Right ventricle myocardium superior (tissue), 1 donor: Measurements from ENCODE around the gene IQCM. TPM values are rescaled to one million over a fixed set of nuclear protein-coding genes. Genes with fewer than 3 reads are reported as not detected.

Experiments
- ATAC-seq: fragments of 200-7000 bp; cut with Tn5 transposase; one replicate; pipeline ENCODE4 v1.9.1; 2020; ENCODE audit warnings: mild to moderate bottlenecking; ENCODE audit not compliant: poor library complexity
- DNase-seq: peaks from one replicate; pipeline ENCODE4 v3.0.0-alpha.2; 2020
- intact Hi-C: fragments of 100-400 bp; cut with DNase I; formaldehyde crosslinking; loops from one replicate; pipeline ENCODE4 v1.11.2; 2022
- total RNA-seq: library from RNA; stranded (reverse); fragmentation: NEBNext Ultra II Directional; extraction: Animal tissue kit (Norgen Biotek cat#: 25700); gene quantifications from one replicate; pipeline ENCODE4 v1.2.1, GENCODE V29; 2021
- donor health status: DM: no; HTN: yes; CAD: no; lungs with severe emphysema.

IQCM gene
- total RNA-seq, 1 donor from 2014 or later = not detected

DNA sequence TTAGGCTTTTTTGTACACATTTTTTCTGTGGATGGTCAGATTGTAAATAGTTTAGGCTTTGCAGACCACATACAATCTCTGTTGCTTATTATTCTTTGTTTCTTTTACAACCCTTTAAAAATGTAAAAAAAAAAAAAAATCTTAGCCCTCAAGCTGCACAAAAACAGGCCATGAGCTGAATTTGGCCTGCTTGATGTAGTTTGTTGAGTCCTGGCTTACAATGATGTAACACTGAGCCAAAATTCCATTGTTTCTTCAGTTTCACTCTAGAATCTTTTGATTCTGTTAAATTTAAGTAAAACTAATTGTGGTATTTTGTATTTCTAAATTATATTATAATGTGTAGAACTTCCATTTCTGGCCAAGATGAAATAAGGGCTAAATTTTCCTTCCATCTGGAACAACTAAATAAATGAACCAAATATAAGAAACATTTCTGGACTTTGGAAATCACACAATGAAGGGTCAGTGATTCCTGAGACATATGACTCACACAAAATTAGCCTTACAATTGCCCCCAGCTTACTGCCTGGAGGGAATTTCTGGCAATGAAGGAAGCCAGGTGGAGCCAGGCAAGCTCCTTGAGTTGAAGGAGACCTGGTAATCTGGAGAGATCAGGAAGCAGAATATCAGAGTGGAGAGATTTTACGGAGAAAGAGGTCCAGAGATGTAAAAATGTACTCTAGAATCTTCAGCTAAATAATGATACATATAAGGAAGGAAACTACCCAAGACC is 29.8 kb downstream of the IQCM start:
- intact Hi-C loops = no loop called here
- DNase-seq = no peak

DNA sequence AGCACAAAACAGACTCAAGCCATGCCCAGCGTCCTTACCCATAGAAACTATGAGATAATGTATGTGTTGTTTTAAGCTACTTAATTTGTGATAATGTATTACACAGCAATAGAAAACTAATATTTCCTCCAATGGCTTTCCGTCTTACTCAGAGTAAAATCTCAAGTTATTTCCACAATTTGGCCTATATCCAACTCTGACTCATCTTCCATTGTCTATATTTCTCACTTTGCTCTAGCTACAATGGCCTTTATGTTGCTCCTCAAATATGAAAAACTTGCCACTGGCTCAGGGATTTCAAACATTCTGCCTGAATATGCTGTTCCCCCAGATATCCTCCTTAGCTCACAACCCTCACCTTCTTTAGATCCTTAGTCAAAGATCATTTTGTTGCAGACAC is 31.6 kb downstream of the IQCM start:
- ATAC-seq (no peak), DNase-seq (no peak)
- intact Hi-C loops = no loop called here

More for the DNA sequence above, 29.8 kb downstream of the IQCM start:
- ATAC-seq = no peak

DNA sequence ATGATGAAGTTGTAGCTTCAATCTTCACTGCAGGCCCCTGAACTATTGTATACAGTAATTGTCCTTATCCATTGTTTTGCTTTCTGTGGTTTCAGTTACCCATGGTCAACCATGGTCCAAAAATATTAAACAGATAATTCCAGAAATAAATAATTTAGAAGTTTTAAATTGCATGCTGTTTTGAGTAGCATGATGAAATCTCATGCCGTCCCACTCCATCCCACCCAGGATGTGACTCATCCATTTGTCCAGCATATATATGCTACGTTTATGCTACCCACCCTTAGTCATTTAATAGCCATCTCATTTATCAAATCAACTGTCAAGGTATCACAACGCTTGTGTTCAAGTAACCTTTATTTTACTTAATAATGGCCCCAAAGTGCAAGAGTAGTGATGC is 34.5 kb downstream of the IQCM start:
- intact Hi-C loops = no loop called here
- DNase-seq (no peak), ATAC-seq (no peak)

DNA sequence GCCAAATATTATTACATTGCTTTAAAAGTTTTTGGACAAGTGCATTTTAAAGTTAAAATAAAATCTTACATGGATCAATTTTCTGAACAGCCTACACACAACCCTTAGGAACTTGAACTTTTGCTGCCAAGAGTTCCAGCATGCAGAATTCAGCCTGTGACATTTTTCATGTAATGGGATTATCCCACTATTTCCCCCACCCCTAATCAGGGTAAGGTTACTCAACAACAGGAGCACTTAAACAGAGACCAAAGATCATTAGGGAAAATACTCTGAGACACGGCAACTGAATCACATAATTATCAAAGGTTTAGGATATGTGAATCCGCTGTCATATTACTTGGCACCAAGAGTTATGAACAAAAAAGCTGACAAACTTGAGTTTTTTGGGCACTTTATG is 47.2 kb downstream of the IQCM start:
- intact Hi-C loops = no loop called here
- no peak for ATAC-seq
- no peak for DNase-seq

DNA sequence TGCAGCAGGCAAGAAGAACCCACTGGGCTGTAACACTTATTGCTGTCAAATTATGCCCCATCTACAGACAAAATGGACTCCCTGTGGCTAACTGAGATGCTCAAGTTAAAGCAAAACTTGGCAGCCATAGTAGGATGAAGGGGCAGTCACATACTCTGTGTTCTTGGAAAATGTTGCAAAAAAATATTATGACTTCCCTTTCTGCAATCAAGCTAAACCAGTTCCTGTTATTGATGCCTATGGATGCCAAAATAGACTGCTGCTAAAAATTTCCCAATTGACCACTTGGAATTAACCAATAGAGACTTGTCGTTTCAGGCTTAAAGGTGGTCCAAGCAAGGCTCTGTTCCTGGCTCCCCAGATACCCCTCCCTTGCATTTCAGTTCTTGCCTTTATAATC is 49.5 kb downstream of the IQCM start:
- intact Hi-C loops = no loop called here
- DNase-seq = no peak
- ATAC-seq = no peak

DNA sequence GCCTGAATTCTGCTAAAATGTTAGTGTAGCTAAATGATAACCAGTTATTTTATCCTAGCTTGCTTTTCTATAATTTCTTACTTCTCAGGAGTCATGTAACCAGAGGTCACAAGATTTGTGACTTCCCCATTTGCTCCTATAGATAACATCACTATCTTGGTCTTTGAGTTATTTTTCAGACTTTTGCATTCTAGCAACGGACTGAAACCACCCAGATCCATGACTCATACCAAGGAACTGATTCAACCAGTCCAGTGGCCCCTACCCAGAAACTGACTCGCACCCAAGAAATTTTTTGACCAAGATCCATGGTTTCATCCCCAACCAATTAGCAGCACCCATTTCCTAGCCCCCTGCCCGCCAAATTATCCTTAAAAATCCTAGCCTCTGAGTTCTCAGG is 50.0 kb downstream of the IQCM start:
- ATAC-seq = no peak
- intact Hi-C loops = no loop called here
- DNase-seq = no peak

DNA sequence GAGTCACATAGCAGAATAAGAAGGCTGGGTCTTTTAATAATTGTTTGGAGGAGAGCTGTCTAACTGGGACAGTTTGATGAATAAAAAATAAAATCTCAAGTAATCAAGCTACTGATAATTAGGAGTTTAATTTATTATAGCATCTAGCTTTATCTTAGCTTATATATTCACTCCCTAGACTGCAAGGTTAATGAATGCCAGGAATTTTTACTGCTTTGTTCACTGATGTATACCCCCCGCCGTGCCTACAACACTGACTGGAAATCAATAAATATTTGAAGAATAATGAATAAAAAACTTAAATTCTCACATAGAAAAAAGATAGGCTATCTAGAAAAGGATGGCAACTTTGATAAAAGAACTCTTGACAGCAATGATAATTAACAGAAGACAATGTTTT is 59.7 kb downstream of the IQCM start:
- DNase-seq (no peak), ATAC-seq (no peak)
- intact Hi-C loops = no loop called here

DNA sequence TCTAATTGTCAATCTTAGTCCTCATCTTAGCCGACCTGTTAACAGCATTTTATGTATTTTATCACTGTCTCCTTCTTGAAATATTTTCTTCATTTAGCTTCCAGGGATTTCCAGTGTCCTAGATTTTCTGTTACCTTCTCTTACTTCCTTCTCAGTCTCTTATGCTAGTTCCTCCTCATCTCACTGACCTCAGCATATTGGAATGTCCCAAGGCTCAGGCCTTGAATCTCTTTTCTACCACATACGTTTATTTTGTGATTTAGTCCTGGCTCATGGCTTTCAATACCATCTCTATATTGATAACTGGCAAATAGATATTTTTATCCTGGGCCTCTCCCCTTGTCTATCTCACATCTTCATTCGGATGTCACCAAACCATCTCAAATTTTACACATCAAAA is 61.1 kb downstream of the IQCM start:
- intact Hi-C loops = no loop called here
- ATAC-seq (no peak), DNase-seq (no peak)

DNA sequence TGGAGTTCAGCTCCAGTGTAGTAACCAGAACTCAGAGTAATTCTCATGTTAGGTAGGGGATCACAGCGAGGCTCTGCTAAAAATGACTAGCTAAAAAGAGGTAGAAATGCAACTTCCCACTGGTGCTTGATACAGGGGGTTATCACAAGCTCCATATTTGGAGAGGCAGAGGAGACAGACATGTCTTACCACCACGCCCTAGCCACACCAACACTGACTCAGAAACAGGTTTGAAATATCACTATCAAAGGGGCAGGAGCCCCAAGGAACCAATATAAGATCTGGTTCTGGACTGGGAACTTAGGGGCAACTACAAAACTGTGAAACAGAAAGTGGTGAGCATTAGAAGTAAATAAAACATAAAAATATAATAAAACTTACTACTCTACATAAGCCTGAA is 62.9 kb downstream of the IQCM start:
- ATAC-seq (no peak), DNase-seq (no peak)
- intact Hi-C loops = no loop called here

DNA sequence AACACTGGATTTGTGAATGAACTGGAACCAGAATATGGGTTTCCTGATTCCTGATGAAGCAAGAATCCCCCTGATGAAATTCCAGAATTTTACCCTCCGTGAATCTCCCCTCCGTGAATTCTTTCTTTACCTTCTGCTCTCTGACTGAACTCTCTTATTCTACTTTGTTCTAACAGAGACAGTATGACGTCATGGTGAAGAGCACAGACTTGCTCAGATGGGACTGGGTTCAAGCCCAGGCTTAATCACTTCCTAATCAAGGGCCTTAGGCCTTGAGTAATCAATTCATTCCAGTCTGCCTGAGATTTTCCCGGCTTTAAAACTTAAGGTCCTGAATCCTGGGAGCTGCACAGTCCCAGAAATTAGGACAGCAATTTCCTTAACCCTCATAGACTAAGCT is 64.5 kb downstream of the IQCM start:
- intact Hi-C loops = no loop called here
- DNase-seq (no peak), ATAC-seq (no peak)

DNA sequence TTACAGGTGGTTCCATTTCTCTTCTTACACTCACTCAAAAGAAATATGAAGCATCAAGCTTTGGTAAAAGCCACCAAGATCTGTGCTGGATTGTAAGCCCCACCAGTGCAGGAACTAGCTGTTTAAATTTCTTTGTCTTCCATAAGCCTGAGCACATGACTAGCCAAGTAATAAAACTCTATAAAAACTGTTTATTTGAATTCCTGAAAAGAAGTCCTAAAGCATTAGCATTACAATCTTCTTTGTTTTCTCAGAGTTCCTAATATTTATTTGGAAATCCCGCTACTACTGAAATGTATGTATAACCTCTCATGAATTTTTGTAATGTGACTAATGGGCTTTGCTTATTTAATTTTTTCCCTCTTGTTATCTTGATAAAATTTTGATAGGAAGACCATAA is 65.9 kb downstream of the IQCM start:
- ATAC-seq (no peak), DNase-seq (no peak)
- intact Hi-C loops = no loop called here

DNA sequence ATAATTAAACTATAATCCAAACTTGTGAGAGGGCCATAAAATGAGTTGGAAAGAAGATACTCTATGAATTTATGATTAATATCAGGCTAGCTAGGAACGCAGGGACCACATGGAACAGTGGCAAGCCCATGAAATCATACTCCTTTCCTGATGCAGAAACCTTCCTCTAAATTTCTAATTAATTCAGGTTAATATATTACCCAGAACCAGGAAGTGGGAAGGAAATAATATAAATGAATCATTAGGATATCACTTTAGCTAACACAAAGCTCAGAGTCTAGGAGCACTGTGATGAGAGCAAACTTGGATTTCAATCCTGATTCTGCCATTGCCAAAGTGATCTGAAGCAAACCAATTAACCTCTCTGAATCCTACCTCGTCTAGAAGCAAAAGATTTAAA is 68.0 kb downstream of the IQCM start:
- intact Hi-C loops = no loop called here
- ATAC-seq = no peak
- no peak for DNase-seq

DNA sequence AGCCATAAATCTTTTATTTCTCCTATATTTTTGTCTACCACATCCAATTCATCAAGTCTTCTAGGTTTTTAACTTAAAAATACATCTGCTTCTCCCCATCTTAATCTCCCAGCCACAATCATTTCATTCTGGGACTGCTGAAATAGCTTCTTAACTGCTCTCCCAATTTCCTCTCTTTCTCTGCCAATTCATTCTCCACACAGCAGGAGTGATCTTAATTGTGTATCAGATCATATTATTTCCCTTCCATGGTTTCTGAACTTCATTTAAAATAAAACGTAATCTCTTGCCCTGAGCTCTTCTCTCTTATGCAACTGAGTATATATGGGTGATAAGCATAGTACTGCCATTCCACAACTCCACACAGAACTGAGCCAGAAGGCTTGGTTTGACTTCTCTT is 69.4 kb downstream of the IQCM start:
- DNase-seq = no peak
- intact Hi-C loops = no loop called here
- ATAC-seq = no peak

DNA sequence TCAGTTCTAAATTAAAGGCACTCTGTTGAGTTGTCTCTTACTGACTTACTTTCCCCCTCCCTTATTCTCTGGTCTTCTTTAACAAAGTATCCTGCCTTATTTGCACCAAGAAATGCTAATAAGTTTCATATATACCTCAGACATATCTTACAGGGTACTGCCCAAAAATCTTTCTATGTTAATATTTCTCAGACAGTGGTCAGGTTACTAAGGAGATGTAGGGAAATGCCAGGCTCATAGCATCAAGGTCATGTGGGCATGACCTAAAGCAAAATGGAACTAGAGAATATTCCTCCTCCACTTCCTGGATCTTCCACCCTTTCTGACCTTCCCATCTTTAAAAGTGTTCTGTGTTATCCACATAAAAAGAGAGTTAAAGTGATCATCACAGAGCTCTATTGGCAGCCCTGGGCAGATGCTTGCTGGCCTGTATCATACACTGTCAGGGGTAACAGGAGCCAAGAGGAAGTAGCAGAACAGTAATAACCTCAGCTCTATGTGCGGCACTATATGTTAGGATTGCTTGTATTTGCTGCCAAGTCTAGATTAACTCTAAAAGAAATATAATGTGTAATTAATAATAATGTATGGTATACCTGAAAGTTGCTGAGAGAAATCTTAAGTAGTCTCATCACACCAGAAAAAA is 74.3 kb downstream of the IQCM start:
- DNase-seq (no peak), ATAC-seq (no peak)
- intact Hi-C loops = no loop called here

DNA sequence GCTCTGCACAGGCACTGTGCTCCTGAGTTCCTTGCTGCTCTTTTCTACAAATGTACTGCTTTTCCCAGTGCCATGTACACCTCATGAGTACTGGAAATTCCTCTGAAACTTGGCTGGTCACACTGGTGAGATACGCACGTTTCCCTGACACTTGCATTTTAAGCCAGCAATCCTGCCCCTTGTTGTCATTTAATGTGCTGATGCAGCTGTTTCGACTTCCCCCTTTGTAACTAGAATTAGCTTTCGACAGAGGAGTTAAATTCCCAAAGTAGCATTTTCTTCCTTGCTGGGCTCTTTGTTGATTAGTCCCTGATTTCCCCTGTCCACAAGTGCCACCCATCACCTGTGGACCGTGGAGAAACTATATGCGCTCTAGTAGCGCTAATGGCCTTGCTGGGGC is 77.5 kb downstream of the IQCM start:
- DNase-seq (no peak), ATAC-seq (no peak)
- intact Hi-C loops = no loop called here

DNA sequence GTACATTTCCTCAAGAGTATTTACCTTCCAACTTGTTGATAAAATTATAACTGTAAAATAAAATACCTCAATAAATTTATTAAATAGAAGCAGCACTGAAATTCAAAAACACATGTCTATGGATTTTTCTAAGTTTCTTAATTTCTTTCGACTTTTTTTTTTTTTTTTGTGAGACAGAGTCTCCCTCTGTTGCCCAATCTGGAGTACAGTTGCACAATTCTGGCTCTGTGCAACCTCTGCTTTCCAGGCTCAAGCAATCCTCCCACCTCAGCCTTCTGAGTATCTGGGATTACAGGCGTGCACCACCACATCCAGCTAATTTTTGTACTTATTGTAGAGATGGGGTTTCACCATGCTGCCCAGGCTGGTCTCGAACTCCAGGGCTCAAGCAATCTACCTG is 79.8 kb downstream of the IQCM start:
- ATAC-seq (no peak), DNase-seq (no peak)
- intact Hi-C loops = no loop called here

DNA sequence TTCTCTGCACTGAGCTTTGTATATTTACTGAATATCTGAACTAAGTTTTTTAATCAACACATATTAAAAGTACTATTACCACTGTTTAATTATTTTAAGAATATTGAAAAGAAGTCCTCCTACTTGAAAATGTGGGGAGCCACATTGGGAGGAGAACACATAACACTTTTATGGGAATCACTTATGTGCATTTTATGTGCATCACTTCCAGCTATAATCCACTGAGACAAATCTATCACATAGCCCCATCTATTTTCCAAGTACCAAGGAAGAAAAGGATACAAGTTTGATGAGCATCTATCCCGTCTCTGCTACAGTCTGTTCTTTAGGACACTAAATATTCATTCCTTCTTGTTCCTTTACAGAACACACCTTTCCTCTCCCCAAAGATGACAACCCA is 87.2 kb downstream of the IQCM start:
- ATAC-seq (no peak), DNase-seq (no peak)
- intact Hi-C loops = no loop called here

DNA sequence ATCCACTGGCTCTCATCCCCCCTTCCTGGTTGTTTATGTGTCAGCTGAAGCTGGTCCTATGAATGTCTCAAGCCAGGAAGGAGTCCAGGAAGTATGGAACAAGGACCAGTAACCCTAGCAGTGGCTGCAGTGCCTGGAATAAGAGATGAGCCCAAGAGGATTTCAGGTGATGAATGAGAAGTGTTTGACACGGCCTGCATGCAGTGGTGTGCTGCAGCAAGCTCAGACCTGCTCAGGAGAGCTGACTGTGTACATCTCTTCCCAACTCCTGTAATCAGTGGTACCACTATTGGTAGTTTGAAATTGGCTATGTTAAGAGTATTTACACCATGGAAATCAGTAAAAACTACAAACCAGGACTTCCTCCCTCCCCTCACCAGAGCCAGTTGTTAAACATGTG is 88.0 kb downstream of the IQCM start:
- ATAC-seq (no peak), DNase-seq (no peak)
- intact Hi-C loops = no loop called here

DNA sequence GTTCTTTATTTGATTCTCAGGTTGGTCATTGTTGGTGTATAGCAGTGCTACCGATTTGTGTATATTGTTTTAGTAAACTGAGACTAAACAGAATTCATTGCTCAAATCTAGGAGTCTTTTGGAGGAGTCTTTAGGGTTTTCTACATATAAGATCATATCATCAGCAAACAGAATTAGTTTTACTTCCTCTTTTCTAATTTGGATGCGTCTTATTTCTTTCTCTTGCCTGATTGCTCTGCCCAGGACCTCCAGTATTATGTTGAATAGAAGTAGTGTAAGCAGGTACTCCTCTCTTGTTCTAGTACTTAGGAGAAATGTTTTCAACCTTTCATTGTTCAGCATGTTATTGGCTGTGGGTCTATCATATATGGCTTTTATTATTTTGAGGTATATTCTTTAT is 92.6 kb downstream of the IQCM start:
- no peak for DNase-seq
- no peak for ATAC-seq
- intact Hi-C loops = no loop called here

DNA sequence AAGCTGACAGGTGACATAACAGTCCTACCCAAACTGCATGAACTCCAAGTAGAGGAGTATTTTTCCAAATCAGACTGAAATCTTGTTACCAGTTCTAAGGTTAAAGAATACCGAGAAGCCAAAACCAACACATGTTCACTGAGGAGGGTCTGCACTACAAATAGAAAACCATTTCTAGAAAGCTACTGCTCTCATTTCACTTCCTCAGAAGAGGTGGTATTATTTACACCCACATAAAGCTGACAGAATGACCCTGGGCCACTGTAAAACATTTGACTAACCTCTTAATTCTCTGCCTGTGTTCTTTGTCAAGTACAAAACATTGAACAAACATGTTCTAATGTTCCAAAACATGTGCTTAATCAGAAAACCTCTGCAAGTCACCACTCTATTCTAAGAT is 95.8 kb downstream of the IQCM start:
- DNase-seq (no peak), ATAC-seq (no peak)
- intact Hi-C loops = no loop called here

DNA sequence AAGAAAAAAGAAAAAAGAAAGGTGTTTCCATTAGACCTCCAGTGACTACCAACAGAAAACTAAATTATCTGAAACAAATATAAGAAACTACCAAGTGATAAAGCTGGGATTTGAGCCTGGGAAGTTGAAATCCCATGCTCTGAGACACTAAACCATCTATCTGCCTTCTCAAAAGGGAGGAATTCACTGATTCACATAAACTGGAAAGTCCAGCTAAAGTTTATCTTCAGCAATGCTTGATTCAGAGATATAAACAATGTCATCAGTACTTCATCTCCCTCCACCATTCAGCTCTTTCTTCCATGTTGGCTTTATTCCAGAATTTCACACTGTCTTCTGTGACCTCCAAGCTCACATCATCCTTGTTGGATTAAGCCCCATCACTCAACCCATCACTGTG is 96.3 kb downstream of the IQCM start:
- ATAC-seq (no peak), DNase-seq (no peak)
- intact Hi-C loops = no loop called here
